ENCODE measurements around the gene DLK1.

- TF ChIP-seq CTCF (IDR thresholded peaks at IDR 0.05 in 4 of 5, conservative IDR thresholded peaks at IDR 0.05 in 1 of 5) (no peak), POLR2A (IDR thresholded peaks at IDR 0.05) (no peak)
Measured at GRCh38 chr14:100730581-100730980, 3.9 kb downstream of the DLK1 start.
